ENCODE results near the gene OR10H1.

DNA sequence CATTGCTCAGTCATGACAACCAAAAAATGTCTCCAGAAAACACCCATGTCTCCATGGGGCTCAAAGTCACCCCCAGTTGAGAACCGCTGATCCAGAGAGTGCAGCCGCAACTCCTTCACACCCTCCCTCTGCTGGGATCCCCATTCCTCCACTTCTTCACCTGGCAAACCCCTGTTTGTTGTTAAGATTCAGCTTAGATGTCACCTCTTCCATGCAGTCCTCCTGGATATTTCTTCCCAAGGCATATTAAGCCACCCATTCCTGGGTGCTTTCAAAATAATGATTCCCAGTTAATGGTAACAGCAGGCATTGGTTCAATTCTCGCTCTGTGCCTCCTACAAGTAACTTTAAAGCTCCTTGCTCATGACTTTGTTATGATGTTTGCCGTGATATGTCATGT lies 4.0 kb downstream of the OR10H1 start:
- no peak for TF ChIP-seq EZH2phosphoT487 (IDR thresholded peaks at IDR 0.05; ENCODE audit: borderline replicate concordance, low read length)
- no peak for TF ChIP-seq CTCF (IDR thresholded peaks at IDR 0.05; ENCODE audit: low read depth, low read length, poor library complexity, severe bottlenecking)
